Mucosa of descending colon (tissue), 3 donors: ENCODE measurements around the gene PMPCA. TPM values are rescaled to one million over a fixed set of nuclear protein-coding genes. Genes with fewer than 3 reads are reported as not detected.

Experiments
- ATAC-seq: fragments of 200-7000 bp; cut with Tn5 transposase; one replicate; pipeline ENCODE4 v1.9.1; 2020; ENCODE audit warnings: mild to moderate bottlenecking, moderate library complexity
- DNase-seq, 3 donors: peaks; one replicate each; pipeline ENCODE4 v3.0.0-alpha.2; 2020
- H3K36me3 ChIP-seq: fragments of 200-600 bp; one replicate; pipeline ENCODE4 v1.8.0; 2021; ENCODE audit warnings: low read depth, mild to moderate bottlenecking
- H3K4me1 ChIP-seq: fragments of 200-600 bp; one replicate; pipeline ENCODE4 v1.8.0; 2021; ENCODE audit warnings: low read depth, mild to moderate bottlenecking
- H3K4me3 ChIP-seq: fragments of 200-600 bp; one replicate; pipeline ENCODE4 v1.8.0; 2021; ENCODE audit warnings: mild to moderate bottlenecking
- H3K9me3 ChIP-seq: fragments of 200-600 bp; one replicate; pipeline ENCODE4 v1.8.0; 2021; ENCODE audit warnings: mild to moderate bottlenecking
- intact Hi-C, 2 donors: fragments of 100-400 bp; cut with DNase I in 1 of 2; cut with micrococcal nuclease in 1 of 2; formaldehyde crosslinking; loops; one replicate each; pipeline versions ENCODE4 v1.11.0 to v1.11.1; 2022; cut with DNase I, micrococcal nuclease
- total RNA-seq, 3 donors: library from RNA; stranded (reverse); fragmentation: NEBNext Ultra II Directional in 2 of 3; extraction: Animal tissue kit (Norgen Biotek cat#: 25700) in 2 of 3; gene quantifications; one replicate each; pipeline versions ENCODE4 v1.2.1 to v1.2.4, GENCODE V29; 2021 to 2023
- TF ChIP-seq, protein P1 (sequence below): fragments of 200-600 bp; IDR thresholded peaks from one replicate; pipeline ENCODE4 v1.8.0; 2022; ENCODE audit warnings: antibody characterized with exemption, mild to moderate bottlenecking
- donor health status: DM: no; HTN: no; CAD: no; lungs with moderate emphysema.
- donor health status: DM: no; HTN: no; CAD: no.
- donor health status: DM: no; HTN: yes; CAD: no.

Gene PMPCA
- total RNA-seq, 3 donors from 2014 or later: 42.1 to 50.7 (median 45.1) TPM

DNA sequence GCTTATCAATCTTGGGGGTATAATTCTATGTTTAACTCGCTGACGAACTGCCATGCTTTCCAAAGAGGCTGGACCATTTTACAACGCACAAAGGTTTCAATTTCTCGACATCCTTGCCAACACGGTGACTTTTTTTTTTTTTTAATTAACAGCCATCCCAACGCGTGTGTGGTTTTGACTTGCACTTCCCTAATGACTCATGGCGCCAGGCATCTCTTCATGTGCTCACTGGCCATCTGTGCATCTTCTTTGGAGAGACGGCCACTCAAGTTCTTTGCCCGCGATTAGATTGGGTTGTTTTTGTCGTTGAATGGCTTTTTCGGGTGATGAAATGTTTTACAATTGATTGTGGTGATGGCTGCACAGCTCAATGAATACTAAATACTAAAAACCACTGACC is 24.4 kb upstream of the PMPCA start:
- Histone ChIP-seq H3K9me3 (no peaks in the 10 kb centered on the region), H3K4me3 (no peak overlapping the region), H3K36me3 (peaks cover 6% of the 10 kb centered on the region), H3K4me1 (no peaks in the 10 kb centered on the region)
- intact Hi-C loops: no loop called here
- ATAC-seq (no peak), DNase-seq (no peak)
- TF ChIP-seq, protein P1, sequence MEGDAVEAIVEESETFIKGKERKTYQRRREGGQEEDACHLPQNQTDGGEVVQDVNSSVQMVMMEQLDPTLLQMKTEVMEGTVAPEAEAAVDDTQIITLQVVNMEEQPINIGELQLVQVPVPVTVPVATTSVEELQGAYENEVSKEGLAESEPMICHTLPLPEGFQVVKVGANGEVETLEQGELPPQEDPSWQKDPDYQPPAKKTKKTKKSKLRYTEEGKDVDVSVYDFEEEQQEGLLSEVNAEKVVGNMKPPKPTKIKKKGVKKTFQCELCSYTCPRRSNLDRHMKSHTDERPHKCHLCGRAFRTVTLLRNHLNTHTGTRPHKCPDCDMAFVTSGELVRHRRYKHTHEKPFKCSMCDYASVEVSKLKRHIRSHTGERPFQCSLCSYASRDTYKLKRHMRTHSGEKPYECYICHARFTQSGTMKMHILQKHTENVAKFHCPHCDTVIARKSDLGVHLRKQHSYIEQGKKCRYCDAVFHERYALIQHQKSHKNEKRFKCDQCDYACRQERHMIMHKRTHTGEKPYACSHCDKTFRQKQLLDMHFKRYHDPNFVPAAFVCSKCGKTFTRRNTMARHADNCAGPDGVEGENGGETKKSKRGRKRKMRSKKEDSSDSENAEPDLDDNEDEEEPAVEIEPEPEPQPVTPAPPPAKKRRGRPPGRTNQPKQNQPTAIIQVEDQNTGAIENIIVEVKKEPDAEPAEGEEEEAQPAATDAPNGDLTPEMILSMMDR: no peak

DNA sequence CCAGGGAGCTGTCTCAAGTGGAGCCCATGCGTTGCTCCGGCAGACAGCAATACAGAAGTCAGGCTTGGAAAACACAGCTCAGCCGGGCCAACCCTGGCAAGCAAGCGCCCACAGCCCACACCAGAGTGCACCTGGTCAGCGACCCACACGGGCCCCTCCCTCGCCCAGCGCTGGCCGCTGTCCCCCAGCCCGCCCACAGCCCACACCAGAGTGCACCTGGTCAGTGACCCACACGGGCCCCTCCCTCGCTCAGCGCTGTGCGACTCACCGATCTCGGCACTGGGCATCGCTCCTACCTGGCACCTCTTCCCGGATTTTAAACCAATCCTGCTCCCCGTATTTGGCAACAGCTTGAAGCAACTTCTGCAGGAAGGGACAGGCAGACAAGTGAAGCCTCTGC is 23.2 kb upstream of the PMPCA start:
- Histone ChIP-seq H3K4me3 (no peak overlapping the region), H3K9me3 (no peaks in the 10 kb centered on the region), H3K36me3 (peaks cover 6% of the 10 kb centered on the region), H3K4me1 (no peaks in the 10 kb centered on the region)
- intact Hi-C loops: no loop called here
- TF ChIP-seq, protein P1: no peak
- DNase-seq: no peak
- no peak for ATAC-seq

DNA sequence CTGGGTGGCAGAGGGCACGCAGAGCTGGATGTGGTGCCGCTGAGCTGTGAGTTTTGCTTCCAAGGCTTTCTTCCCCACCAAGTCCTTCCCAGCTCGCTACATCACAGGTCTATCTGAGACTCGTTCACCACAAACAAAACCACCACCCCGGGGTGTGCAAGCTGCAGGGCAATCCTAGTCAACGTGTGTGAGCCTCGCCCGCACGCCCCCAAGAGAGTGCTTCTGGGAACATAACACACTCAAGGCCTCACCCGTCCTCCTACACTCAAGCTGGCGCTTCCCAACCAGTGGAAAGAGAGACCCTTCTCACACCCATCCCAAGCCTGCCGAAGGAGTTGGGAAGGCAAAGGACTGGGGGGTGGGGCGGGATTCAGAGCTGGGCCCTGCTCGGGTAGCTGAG is 21.1 kb upstream of the PMPCA start:
- H3K36me3 ChIP-seq: no peaks in the 10 kb centered on the region
- DNase-seq (no peak), ATAC-seq (no peak)
- no peaks in the 10 kb centered on the region for H3K9me3 ChIP-seq
- intact Hi-C loops: no loop called here
- H3K4me1 ChIP-seq: no peaks in the 10 kb centered on the region
- no peak overlapping the region for H3K4me3 ChIP-seq
- TF ChIP-seq, protein P1: no peak

DNA sequence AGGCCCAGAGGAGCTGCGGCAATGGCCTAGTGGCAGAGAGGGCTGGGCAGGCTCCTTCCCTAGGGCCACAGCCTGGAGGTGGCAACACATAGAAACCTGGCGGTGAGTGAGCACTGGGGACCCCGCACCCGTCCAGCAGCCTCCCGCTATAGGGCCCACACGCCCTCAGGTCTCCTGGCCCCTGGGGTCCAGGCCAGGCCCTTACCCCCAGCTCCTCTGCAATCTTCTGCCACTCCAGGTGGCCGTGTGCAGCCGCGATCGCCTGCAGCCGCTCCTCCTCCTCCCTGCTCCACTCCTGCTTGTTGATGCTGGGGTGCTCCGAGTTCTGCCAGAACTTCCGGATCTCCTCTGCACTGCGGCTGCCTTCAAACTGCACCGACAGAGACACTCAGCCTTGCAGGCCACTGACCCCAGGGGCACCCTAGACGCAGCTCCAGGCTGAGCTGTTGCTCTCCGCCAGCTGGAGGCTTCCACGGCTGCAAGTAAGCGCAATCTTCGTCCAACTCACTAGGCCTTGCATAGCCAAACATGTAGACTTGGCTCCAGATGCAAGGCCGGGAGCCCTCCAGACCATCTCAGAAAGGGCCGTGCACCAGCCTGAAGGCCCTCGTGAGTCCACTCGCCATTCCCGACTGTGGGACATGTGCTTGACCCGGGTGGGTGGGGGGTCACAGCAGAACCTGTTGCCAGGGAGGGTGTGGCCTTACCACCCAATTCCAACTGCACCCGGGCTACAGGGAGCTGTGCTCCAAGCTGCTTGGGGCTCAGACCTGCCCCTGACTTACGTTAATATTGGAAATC is 18.5 kb upstream of the PMPCA start:
- H3K9me3 ChIP-seq: no peaks in the 10 kb centered on the region
- intact Hi-C loops: no loop called here
- H3K4me3 ChIP-seq: no peak overlapping the region
- ATAC-seq (no peak), DNase-seq (no peak)
- H3K36me3 ChIP-seq: no peaks in the 10 kb centered on the region
- H3K4me1 ChIP-seq: peaks cover 8% of the 10 kb centered on the region
- TF ChIP-seq, protein P1: no peak

DNA sequence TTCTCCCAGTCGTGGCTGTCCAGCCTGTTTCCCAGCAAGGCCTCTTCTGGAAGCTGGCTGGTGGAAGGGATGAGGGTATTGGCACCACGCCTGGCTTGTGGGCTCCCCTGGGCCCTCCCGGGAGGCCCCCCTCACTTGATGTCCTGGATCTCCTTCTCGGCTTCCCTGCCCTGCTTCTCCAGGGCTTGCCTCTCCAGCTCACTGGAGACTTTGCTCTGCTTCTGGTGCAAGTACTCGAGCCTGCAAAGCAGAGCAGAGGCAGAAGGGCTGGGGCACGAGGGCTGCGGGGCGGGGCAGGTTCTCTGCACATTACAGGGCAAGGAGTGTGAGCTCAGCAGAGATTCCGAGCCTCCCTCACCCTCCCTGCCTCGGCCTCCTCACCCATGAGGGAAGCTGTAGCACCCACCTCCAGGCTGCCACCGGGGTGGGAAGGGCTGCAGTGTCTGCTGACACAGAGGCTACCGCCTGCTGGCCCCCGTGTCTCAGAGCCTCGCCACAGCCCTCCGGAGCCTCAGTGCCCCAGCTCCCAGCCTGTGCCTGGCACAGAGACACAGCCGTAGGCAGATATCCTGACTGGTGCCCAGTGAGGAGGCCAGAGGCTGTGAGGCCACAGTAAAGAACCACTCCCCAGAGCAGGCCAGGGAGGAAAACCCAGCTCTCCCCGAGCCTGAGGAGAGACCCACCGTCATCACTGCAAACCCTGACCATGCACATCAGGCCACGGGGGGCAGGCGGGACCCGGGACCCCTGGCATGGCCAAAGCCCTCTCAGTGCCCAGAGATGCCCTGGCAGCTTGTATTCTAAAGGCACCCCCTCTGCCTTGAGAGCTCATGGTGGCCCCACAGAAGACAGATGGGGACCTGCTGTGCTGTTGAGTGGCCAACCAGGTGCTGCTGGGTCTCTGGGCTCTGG is 17.7 kb upstream of the PMPCA start:
- ATAC-seq (no peak), DNase-seq (no peak)
- H3K4me3 ChIP-seq: no peak overlapping the region
- H3K4me1 ChIP-seq: peaks cover 8% of the 10 kb centered on the region
- H3K9me3 ChIP-seq: no peaks in the 10 kb centered on the region
- intact Hi-C loops: no loop called here
- H3K36me3 ChIP-seq: no peaks in the 10 kb centered on the region
- TF ChIP-seq, protein P1: no peak
